GM12892 (cell line): ENCODE measurements around the gene COL5A1.

Experiments used
- DNase-seq: peaks from one replicate; pipeline ENCODE4 v3.0.0; 2011; ENCODE audit not compliant: insufficient read length
- FAIRE-seq: peaks from 2 replicates; lab custom pipeline; 2011; peaks lifted over from hg19 to GRCh38; lab: Jason Lieb, UNC
- POLR2A ChIP-seq: IDR thresholded peaks from 2 replicates; pipeline ENCODE4 v1.6.1; 2011; ENCODE audit warnings: low read depth, low read length, control low read depth
- POLR2AphosphoS5 ChIP-seq: IDR thresholded peaks from 2 replicates; pipeline ENCODE4 v1.6.1; 2011; ENCODE audit warnings: low read depth, low read length, control low read depth
- TAF1 ChIP-seq: IDR thresholded peaks from 2 replicates; pipeline ENCODE4 v1.6.1; 2011; ENCODE audit warnings: low read depth, mild to moderate bottlenecking, control low read depth, low read length, borderline replicate concordance

The COL5A1 gene

DNA sequence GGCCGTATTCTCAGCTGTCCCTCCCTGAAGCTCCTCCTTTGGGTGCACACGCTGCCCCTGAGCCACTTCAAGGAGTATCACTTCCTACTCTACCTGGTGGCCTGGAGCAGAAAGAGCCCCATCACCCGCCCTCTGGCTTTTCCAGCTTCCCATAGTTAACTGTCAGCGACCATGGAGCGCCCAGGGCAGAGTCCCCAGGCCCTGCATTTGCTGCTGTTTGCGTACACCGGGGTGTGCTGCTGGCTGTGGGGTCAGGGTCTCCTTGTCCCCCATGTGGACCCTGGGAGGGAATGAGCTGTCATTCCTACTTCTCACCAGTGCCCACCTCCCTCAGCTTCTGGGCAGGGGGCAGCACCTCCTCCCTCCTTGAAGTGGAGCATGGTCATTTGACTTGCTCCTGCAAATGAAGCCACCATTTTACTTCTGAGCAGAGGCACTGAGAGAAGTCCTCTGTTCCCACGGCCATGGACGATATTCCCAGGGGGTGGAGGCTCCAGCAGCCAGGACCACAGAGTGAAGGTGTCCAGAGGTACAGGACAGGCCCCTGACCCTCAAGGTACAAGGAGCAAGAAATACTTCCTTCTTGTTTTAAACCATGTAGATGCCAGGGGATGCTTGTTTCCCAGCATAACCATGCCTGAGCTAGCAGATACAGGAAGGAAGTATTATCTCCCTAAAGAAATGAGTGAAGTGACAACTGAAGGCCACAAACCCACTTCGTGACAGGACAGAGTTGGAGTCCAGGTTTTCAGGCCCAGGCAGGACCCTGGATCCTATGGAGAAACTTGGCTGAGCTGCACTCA, 40.6 kb upstream of the COL5A1 start:
- DNase-seq (no peak), FAIRE-seq (no peak)
- TF ChIP-seq POLR2A, result no peak
- TF ChIP-seq TAF1, result no peak
- TF ChIP-seq POLR2AphosphoS5, result no peak

DNA sequence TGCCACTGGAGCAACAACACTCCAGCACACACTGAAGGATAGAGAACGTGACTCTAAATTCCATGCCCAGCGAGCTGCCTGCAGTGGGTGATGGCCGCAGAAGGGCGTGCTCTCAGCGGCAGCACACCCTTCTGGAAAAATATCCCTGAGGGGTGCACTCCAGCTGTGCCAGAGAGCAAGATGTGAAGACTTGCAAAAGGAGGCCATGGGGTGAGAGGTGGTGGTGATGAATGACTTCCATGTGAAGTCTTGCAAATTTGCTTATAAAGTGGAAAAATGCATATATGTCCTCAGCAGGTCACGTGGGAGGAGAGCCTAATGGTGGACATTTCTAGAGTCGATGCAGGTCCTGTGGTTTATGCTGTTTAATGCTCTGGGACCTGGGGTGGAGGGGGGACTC, 39.8 kb upstream of the COL5A1 start:
- TF ChIP-seq TAF1 (no peak), POLR2A (no peak), POLR2AphosphoS5 (no peak)
- FAIRE-seq (no peak), DNase-seq (no peak)

DNA sequence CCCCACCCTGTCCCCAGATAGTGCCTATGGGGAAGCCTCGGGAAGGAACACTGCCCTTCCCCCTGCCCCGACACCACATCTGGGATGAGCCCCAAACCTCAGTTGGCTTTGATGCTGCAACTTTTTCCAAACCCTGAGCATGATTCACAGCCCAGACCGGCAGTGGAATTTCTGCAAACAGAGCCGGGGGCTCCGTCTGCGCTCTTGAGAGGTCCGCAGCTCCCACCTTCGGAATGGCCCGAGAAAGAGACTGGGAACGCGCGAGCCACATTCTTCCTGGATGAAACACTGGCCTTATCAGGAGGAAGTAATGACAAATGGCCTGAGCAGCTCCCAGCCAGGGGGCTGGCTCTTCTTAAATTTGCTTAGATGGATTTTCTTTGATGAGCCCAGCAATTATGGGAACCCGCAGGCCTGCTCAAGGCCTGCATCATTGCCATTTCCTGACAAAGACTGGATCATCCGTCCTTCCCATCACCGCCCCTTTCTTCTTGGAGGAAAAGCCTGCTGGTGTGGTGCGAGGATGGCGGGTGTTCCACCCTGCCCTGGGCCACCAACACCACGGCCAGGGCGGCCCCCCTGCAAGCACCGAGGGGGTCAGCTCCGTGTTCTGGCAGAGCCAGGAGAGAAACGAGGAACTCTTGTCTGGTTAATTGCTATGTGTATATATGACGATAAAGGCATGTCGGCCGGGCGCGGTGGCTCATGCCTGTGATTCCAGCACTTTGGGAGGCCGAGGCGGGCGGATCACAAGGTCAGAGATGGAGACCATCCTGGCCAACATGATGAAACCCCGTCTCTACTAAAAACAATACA, 38.8 kb upstream of the COL5A1 start:
- no peak for TF ChIP-seq POLR2A
- TF ChIP-seq POLR2AphosphoS5, result no peak
- no peak for TF ChIP-seq TAF1
- DNase-seq (no peak), FAIRE-seq (no peak)

DNA sequence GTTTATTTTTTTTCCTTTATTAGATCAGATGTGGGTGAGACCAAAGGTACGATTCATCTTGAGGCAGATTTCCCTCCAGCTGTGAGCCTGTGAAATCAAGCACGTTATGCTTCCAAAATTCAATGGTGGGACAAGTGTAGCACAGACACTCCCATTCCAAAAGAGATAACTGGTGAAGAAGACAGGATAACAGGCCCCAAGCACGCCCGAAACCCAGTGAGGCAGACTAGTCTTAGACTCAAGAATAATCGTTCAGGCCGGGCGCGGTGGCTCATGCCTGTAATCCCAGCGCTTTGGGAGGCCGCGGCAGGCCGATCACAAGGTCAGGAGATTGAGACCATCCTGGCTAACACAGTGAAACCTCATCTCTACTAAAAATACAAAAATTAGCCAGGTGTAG, 36.8 kb upstream of the COL5A1 start:
- DNase-seq, result no peak

DNA sequence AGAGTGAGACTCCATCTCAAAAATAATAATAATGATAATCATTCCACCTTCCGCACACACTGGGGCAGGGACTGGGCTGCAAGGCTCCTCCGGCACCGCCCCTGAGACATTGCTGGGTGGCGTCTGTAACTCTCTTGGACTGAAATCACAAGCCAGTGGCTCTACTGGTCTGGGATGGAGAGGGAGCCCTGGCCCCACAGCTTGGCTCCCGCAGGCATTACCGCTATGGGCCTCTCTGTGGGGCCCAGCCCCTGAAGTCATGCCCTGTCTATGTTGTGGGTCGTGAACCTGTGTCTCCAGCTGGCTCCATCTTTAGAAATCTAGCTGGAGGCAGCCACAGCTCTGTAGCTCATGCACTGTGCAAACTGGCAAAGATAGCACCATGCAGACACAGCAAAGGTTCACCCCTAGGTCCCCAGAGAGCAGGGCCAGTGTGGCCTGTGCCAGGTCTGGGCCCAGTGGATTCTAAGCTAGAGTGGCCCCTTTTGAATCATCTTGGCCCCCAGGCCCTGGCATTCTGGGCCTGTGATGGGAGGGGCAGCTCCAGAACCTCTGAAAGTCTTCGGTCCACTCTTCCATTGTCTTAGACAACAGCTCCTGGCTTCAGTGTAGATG, 36.1 kb upstream of the COL5A1 start:
- FAIRE-seq (no peak), DNase-seq (no peak)
- TF ChIP-seq POLR2A (no peak), TAF1 (no peak), POLR2AphosphoS5 (no peak)

More for the DNA sequence above, 36.8 kb upstream of the COL5A1 start:
- no peak for TF ChIP-seq TAF1
- TF ChIP-seq POLR2AphosphoS5, result no peak
- TF ChIP-seq POLR2A, result no peak
- no peak for FAIRE-seq

DNA sequence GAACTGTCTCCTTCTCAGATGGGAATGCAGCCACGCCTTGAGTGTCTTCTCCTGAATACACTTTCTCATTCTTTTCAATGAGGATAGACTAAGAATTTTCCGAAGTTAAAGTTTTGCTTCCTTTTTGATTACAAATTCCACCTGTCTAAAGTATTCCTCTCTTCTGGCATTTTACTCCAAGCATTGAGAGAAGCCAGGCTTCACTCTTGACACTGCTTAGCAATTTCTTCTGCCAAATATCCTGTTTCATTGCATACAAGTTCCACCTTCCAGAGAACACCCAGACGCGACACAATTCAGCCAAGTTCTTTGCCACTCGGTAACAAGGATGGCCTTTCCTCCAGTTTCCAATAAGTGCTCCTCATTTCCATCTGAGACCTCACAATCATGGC, 35.6 kb upstream of the COL5A1 start:
- TF ChIP-seq POLR2AphosphoS5 (no peak), TAF1 (no peak), POLR2A (no peak)
- FAIRE-seq (no peak), DNase-seq (no peak)

DNA sequence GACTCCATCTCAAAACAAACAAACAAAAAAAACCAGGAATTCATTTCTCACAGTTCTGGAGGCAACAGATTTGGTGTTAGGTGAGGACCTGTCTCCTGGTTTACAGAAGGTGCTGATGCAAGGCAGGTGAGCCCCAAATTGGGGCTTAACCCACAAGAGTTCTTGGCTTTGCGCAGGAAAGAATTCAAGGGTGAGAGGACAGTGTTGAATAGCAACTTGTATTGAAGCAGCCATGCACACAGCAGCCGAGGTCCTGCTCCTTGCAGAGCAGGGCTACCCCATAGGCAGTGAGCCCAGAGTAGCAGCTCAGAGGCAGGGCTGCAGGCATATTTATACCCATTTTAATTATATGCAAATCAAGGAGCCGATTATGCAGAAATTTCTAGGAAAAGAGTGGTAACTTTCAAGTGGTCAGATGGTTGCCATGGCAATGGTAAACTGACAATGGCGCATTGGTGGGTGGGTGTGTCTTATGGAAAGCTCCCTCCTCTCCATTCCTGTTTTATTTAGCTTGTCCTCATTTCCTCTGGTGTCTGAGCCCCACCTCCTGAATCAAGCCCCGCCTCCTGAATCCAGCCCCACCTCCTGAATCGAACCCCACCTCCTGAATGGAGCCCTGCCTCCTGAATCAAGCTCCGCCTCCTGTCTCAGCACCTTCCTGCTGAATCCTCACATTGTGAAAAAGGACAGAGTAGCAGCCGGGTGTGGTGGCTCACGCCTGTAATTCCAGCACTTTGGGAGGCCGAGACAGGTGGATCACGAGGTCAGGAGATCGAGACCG, 34.5 kb upstream of the COL5A1 start:
- TF ChIP-seq TAF1 (no peak), POLR2A (no peak), POLR2AphosphoS5 (no peak)
- no peak for FAIRE-seq
- no peak for DNase-seq

DNA sequence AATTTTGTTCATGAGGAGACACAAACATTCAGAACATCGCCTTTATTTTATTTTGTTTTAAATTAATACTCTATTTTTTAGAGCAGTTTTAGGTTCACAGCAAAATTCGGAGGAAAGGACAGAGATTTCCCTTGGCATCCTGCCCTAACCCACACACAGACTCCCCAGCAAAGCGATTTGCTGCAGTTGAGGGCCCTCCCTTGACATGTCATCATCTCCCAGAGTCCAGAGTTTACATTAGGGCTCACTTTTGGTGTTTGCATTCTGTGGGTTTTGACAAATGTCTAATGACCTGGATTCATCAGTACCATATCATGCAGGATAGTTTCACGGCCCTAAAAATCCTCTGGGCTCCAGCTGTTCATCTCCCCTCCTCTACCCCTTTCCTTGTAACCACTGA, 33.6 kb upstream of the COL5A1 start:
- FAIRE-seq (no peak), DNase-seq (no peak)
- TF ChIP-seq POLR2A, result no peak
- no peak for TF ChIP-seq TAF1
- TF ChIP-seq POLR2AphosphoS5, result no peak

DNA sequence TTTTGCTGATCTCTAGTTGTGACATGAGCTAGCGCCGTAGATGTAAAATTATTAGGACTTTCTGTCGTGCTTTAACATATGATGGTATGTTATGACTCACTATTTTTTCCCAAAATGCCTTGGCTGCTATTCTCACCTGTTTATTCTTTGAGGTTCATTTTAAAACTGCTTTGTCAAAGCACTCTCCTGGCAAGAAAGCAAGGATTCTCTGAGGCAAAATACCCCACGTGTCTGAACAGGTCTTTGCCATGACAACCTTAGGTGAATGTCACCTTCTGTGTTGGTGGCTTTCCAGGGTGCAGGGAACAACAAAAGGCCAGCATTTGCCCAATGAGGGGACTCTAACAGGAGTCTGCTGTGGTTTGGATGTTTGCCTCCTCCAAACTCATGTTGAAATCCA, 30.6 kb upstream of the COL5A1 start:
- DNase-seq (no peak), FAIRE-seq (no peak)
- TF ChIP-seq POLR2A, result no peak
- TF ChIP-seq TAF1, result no peak
- TF ChIP-seq POLR2AphosphoS5, result no peak

DNA sequence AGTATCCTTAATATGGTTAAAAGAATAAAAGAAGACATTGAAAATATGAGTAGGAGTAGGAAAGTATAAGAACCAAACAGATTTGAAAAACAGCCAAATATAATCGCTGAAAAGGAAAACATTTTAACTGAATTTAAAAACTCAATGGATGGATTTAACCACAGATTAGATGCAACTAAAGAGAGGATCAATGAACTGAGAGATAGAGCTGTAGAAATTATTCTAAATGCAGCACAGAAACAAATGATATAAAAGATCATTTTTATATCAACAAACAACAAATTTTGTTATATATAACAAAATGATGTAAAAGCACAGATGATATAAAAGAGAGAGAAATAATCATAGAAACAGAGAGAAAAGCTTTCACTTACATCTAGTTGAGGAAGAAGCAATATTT, 29.3 kb upstream of the COL5A1 start:
- DNase-seq (no peak), FAIRE-seq (no peak)
- TF ChIP-seq POLR2A, result no peak
- TF ChIP-seq TAF1, result no peak
- TF ChIP-seq POLR2AphosphoS5, result no peak
